Measurements from ENCODE around the gene NIF3L1. TPM values are rescaled to one million over a fixed set of nuclear protein-coding genes. Genes with fewer than 3 reads are reported as not detected.
A peak's percentile ranks its signal among the peaks of the same experiment; 100 is the strongest.

Gene NIF3L1
- total and polyA plus RNA-seq, 2 of the 13 experiments (the other 11 are each of a cell fraction or from before 2014, with no cell fraction given) = 67.9 to 75.2 TPM

DNA sequence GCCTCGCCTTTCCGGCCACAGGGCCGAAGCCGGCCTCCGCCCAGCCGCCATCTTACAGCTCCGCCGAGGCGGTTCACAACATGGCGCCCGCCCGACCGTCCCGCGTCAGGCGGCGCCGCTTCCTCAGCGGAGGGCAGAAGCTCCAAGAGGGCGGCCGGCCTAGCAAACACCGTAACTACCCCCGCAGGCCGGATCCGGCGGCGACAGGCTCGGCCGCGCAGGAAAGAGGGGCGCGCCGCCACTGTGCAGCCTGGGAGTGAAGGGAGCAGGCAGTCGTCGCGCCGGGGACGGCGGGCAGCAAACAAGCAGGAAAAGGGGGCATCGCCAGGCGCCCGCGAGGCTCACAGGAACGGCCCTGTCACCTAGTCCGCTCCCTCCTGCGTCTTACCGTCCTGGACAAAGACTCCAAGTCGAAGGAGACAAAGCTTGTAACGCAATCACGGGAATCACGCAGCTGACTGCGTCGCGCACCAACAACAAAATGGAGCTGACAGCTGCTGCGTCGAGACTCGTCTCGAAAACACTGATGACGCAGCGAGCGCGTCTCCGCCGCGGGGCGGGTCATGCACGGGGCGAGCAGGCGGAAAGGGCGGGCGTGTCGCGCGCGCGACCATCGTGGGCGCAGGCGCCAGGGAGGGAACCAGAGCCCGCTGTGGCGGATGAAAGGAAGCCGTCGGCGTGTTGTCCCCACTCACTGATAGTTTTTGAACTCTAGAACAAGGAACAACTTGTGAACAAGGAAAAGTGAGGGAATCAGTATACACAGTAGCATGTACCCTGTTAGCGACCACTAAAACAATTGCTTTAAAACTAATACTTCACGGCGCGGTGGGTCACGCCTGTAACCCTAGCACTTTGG lies 24.8 kb upstream of the NIF3L1 start, which contains the start of gene CLK1 (continued):
- TF ChIP-seq, protein P1, sequence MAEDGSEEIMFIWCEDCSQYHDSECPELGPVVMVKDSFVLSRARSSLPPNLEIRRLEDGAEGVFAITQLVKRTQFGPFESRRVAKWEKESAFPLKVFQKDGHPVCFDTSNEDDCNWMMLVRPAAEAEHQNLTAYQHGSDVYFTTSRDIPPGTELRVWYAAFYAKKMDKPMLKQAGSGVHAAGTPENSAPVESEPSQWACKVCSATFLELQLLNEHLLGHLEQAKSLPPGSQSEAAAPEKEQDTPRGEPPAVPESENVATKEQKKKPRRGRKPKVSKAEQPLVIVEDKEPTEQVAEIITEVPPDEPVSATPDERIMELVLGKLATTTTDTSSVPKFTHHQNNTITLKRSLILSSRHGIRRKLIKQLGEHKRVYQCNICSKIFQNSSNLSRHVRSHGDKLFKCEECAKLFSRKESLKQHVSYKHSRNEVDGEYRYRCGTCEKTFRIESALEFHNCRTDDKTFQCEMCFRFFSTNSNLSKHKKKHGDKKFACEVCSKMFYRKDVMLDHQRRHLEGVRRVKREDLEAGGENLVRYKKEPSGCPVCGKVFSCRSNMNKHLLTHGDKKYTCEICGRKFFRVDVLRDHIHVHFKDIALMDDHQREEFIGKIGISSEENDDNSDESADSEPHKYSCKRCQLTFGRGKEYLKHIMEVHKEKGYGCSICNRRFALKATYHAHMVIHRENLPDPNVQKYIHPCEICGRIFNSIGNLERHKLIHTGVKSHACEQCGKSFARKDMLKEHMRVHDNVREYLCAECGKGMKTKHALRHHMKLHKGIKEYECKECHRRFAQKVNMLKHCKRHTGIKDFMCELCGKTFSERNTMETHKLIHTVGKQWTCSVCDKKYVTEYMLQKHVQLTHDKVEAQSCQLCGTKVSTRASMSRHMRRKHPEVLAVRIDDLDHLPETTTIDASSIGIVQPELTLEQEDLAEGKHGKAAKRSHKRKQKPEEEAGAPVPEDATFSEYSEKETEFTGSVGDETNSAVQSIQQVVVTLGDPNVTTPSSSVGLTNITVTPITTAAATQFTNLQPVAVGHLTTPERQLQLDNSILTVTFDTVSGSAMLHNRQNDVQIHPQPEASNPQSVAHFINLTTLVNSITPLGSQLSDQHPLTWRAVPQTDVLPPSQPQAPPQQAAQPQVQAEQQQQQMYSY (CRISPR knock-in tag; IDR thresholded peaks at IDR 0.05) = no peak
- TF ChIP-seq TOE1 (CRISPR knock-in tag; IDR thresholded peaks at IDR 0.05) (peak; percentile 63; the same call in 1 of the 2 replicates), ATF1 (CRISPR knock-in tag; IDR thresholded peaks at IDR 0.05) (peak; percentile 91), SNAPC2 (CRISPR knock-in tag; IDR thresholded peaks at IDR 0.05) (peak; percentile 97), ZNF124 (CRISPR knock-in tag; IDR thresholded peaks at IDR 0.05) (peak; percentile 94), ZNF333 (CRISPR knock-in tag; IDR thresholded peaks at IDR 0.05; ENCODE audit: borderline replicate concordance) (peak; percentile 75), MTF1 (CRISPR knock-in tag; IDR thresholded peaks at IDR 0.05) (peak; percentile 82), BCL6 (CRISPR knock-in tag; IDR thresholded peaks at IDR 0.05) (peak; percentile 53; the same call in 1 of the 2 replicates), ELF4 (CRISPR knock-in tag; IDR thresholded peaks at IDR 0.05; ENCODE audit: borderline replicate concordance) (no peak), ZNF747 (CRISPR knock-in tag; IDR thresholded peaks at IDR 0.05; ENCODE audit: borderline replicate concordance) (peak; percentile 98), ZNF816 (CRISPR knock-in tag; IDR thresholded peaks at IDR 0.05; ENCODE audit: borderline replicate concordance) (peak; percentile 51; the same call in 1 of the 2 replicates), ATM (IDR thresholded peaks at IDR 0.05; ENCODE audit: borderline replicate concordance) (no peak), EEA1 (CRISPR knock-in tag; IDR thresholded peaks at IDR 0.05; ENCODE audit: borderline replicate concordance) (peak; percentile 98), CREM (IDR thresholded peaks at IDR 0.05) (peak; percentile 91), CREM (CRISPR knock-in tag; IDR thresholded peaks at IDR 0.05) (0 out of 2 replicates have a peak, but pooled peaks have one; percentile 55), MAFF (IDR thresholded peaks at IDR 0.05; ENCODE audit: low read depth, low read length) (peak; percentile 23; the same call in 1 of the 2 replicates), SP5 (CRISPR knock-in tag; IDR thresholded peaks at IDR 0.05; ENCODE audit: borderline replicate concordance, low read depth) (peak; percentile 88), ZNF703 (CRISPR knock-in tag; IDR thresholded peaks at IDR 0.05; ENCODE audit: borderline replicate concordance) (peak; percentile 81; the same call in 1 of the 2 replicates), ZKSCAN5 (CRISPR knock-in tag; IDR thresholded peaks at IDR 0.05) (no peak), DMAP1 (CRISPR knock-in tag; IDR thresholded peaks at IDR 0.05) (peak; percentile 99), ZMYM2 (CRISPR knock-in tag; IDR thresholded peaks at IDR 0.05) (peak; percentile 94), ZNF749 (CRISPR knock-in tag; IDR thresholded peaks at IDR 0.05; ENCODE audit: borderline replicate concordance) (peak; percentile 53; the same call in 1 of the 2 replicates)
- TF ChIP-seq, protein P2, sequence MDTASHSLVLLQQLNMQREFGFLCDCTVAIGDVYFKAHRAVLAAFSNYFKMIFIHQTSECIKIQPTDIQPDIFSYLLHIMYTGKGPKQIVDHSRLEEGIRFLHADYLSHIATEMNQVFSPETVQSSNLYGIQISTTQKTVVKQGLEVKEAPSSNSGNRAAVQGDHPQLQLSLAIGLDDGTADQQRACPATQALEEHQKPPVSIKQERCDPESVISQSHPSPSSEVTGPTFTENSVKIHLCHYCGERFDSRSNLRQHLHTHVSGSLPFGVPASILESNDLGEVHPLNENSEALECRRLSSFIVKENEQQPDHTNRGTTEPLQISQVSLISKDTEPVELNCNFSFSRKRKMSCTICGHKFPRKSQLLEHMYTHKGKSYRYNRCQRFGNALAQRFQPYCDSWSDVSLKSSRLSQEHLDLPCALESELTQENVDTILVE (CRISPR knock-in tag; IDR thresholded peaks at IDR 0.05) = peak; percentile 69
- TF ChIP-seq, protein P3, sequence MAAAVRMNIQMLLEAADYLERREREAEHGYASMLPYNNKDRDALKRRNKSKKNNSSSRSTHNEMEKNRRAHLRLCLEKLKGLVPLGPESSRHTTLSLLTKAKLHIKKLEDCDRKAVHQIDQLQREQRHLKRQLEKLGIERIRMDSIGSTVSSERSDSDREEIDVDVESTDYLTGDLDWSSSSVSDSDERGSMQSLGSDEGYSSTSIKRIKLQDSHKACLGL (CRISPR knock-in tag; IDR thresholded peaks at IDR 0.05) = peak; percentile 88
- TF ChIP-seq, protein P4, sequence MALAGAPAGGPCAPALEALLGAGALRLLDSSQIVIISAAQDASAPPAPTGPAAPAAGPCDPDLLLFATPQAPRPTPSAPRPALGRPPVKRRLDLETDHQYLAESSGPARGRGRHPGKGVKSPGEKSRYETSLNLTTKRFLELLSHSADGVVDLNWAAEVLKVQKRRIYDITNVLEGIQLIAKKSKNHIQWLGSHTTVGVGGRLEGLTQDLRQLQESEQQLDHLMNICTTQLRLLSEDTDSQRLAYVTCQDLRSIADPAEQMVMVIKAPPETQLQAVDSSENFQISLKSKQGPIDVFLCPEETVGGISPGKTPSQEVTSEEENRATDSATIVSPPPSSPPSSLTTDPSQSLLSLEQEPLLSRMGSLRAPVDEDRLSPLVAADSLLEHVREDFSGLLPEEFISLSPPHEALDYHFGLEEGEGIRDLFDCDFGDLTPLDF (CRISPR knock-in tag; IDR thresholded peaks at IDR 0.05) = peak; percentile 88
